Measurements from ENCODE around the gene UNKL. TPM values are rescaled to one million over a fixed set of nuclear protein-coding genes. Genes with fewer than 3 reads are reported as not detected.
A peak's percentile ranks its signal among the peaks of the same experiment; 100 is the strongest.

Gene UNKL
- total RNA-seq, 2 experiments from 2014 or later: 60.4 to 68.7 TPM

- ATAC-seq (ENCODE audit: low read depth) (no peak), DNase-seq (no peak)
- Mint-ChIP-seq H3K27ac (peak overlapping the region; percentile 85), H3K36me3 (no peaks in the 10 kb centered on the region), H3K4me1 (no peaks in the 10 kb centered on the region), H3K27me3 (no peaks in the 10 kb centered on the region), H3K4me3 (peak overlapping the region; percentile 71), H3K9me3 (no peaks in the 10 kb centered on the region)
- POLR2A ChIA-PET: interaction anchor here (1.2 to 3.0 kb wide), 2 partner anchors 11 to 104 kb away, joined by 3 to 18 read pairs; partner anchors contain the start of gene UQCC4
Observed at GRCh38 chr16:1431497-1432270, 17.2 kb upstream of the UNKL start.

DNA sequence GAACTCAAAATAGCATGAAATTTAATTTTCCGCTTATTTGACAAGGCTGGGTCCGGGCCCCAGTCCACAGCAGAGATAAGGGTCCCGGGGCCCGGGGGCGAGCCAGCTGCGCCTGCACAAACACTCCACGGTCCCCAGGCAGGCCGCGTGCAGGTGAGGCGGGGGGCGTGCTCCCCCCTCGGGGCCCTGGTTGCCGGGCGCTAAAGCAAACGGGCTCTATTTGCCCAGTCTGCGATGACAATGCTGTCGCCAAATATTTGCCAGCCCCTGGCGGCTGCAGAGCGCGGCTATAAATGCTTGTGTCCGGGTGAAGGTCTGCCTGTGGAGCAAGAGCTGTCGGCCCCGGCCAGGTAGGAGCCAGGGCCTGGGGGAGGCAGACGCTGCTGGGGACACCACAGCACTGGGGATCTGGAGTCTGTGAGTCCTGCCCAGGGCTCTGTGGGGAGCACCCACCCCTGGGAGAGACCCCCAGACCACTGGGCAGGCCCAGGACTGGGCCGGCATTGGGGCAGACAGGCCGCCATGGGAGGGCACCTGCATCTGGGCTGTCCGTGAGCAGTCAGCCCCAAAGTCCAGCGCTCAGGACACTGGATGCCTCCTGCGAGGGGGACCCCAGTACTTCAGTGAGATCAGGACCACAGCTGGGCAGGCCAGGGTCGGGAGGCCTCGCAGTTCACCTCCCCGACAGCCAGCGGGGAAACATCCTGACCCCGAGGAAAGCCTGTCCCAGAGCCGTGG, 16.4 kb upstream of the UNKL start, which contains the start of gene PERCC1:
TSS of gene PERCC1 (plus strand) at position 320 of the 738 bp plus-strand sequence. CDS start 1,516 bp downstream, outside the sequence.
- Mint-ChIP-seq H3K4me1 (no peaks in the 10 kb centered on the region), H3K36me3 (no peaks in the 10 kb centered on the region), H3K27me3 (no peaks in the 10 kb centered on the region), H3K4me3 (peak within 1 kb of the TSS; percentile 71), H3K27ac (peak within 1 kb of the TSS; percentile 85), H3K9me3 (no peaks in the 10 kb centered on the region)
- ATAC-seq (ENCODE audit: low read depth) (no peak), DNase-seq (no peak)
- POLR2A ChIA-PET: interaction anchor here (3.0 kb wide), 1 partner anchor 10 kb away, joined by 18 read pairs; the partner anchor contains the start of gene UQCC4

- no peaks in the 10 kb centered on the region for H3K36me3 Mint-ChIP-seq
- POLR2A ChIA-PET: no interaction called here
- H3K27ac Mint-ChIP-seq: no peak overlapping the region
- H3K27me3 Mint-ChIP-seq: no peaks in the 10 kb centered on the region
- H3K4me1 Mint-ChIP-seq: no peaks in the 10 kb centered on the region
- H3K4me3 Mint-ChIP-seq: no peak overlapping the region
- ATAC-seq (ENCODE audit: low read depth): no peak
- DNase-seq: no peak
- no peaks in the 10 kb centered on the region for H3K9me3 Mint-ChIP-seq
Observed at GRCh38 chr16:1430214-1430758, 15.8 kb upstream of the UNKL start.

- ATAC-seq (ENCODE audit: low read depth) (no peak), DNase-seq (no peak)
- H3K4me3 Mint-ChIP-seq: no peak overlapping the region
- POLR2A ChIA-PET: no interaction called here
- no peaks in the 10 kb centered on the region for H3K4me1 Mint-ChIP-seq
- H3K27ac Mint-ChIP-seq: no peak overlapping the region
- H3K27me3 Mint-ChIP-seq: no peaks in the 10 kb centered on the region
- H3K36me3 Mint-ChIP-seq: no peaks in the 10 kb centered on the region
- no peaks in the 10 kb centered on the region for H3K9me3 Mint-ChIP-seq
Observed at GRCh38 chr16:1429631-1430030, 15.1 kb upstream of the UNKL start.

DNA sequence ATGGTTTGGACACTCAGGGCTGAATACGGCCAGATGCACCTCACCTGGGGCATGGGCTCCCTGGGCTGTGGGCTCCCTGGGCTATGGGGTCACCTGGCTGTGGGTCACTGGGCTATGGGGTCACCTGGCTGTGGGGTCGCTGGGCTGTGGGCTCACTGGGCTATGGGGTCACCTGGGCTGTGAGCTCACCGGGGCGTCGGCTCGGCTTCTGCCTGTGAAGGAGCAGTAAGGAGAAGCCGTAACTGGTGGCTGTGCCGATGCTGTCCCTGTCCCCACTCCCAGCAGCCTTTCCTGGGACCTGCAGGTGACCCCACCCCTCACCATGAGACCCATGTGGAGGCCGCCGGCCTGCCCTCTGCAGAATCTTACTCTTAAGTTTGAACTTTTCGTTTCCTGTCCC, 14.5 kb upstream of the UNKL start:
- no peaks in the 10 kb centered on the region for H3K9me3 Mint-ChIP-seq
- no peaks in the 10 kb centered on the region for H3K27me3 Mint-ChIP-seq
- H3K27ac Mint-ChIP-seq: no peak overlapping the region
- no peaks in the 10 kb centered on the region for H3K4me1 Mint-ChIP-seq
- POLR2A ChIA-PET: interaction anchor here (0.7 to 0.8 kb wide), 2 partner anchors 9 to 182 kb away, joined by 3 to 4 read pairs; partner anchors contain the start of gene UQCC4
- no peak overlapping the region for H3K4me3 Mint-ChIP-seq
- no peak for ATAC-seq (ENCODE audit: low read depth)
- no peak for DNase-seq
- no peaks in the 10 kb centered on the region for H3K36me3 Mint-ChIP-seq

DNA sequence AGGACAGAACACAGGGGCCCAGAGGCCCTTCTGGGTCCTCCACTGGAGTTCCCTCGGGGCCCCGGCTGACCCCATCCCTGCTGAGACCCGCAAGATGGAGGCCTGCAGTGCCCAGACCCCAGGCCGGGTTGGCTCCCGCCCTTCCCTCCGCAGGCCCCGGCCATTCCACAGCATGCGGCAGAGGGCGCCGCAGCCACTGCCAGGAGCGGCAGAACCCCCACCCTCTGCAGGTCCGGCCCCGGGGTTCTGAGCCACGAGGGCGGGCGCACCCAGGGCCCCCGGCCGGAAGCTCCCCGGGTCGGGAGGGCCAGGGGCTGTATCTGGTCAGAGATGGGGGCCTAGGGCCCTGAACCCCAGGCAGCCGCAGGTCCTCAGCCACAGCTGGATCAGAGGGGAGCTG, 14.0 kb upstream of the UNKL start:
- ATAC-seq (ENCODE audit: low read depth) (peak; percentile 73), DNase-seq (peak; percentile 76)
- Mint-ChIP-seq H3K36me3 (no peaks in the 10 kb centered on the region), H3K9me3 (no peaks in the 10 kb centered on the region), H3K27ac (no peak overlapping the region), H3K4me3 (no peak overlapping the region), H3K27me3 (no peaks in the 10 kb centered on the region), H3K4me1 (no peaks in the 10 kb centered on the region)
- POLR2A ChIA-PET: interaction anchor here (0.7 to 0.9 kb wide), 3 partner anchors 8 to 277 kb away, joined by 3 to 4 read pairs (median 3); partner anchors contain the start of genes MAPK8IP3 and UQCC4

DNA sequence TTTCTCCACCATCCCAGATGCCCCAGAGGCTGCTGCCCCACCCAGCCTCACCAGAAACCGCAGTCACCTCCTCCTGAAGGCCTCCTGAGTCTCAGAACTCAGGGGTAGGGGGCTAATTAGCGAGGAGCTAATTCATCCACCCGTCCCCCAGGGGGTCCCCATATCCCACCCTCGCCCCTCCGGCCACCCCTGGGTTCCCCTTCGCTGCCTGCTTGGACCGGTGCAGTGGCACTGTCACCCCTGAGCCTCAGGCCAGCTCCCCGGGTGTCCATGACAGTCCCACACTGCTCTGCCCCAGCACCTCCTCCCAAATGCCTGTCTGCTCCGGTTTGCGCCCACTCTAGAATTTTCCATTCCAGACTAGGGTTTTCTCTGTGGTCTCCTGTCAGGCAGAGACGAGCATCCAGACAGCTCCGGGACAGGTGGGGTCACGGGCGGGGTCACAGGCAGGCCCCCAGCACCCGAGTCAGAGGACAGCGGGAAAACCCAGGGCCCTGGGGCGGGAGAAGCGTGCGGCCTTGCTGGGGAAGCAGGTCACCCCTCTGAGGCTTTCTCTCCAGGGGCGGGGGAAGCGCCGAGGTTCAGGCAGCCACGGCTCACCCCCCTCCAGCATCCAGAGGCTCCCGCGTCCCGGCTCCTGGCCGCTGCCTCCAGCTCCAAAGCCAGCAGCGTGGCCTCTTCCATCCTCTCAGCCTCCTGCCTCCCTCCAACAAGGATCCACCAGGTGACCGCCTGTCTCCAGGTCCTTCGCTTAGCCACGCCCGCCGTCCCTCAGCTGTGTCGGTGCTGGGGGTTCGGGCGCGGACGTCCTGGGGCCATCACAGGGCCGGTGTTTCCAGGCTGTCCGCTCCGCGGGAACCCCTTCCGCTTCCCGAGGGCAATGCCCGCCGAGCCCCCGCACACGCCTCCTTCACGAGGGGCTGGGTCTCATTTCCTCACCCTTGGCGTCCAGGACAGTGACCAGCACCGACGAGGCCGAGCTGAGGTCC, 13.3 kb upstream of the UNKL start:
- Mint-ChIP-seq H3K4me3 (no peak overlapping the region), H3K27me3 (no peaks in the 10 kb centered on the region)
- POLR2A ChIA-PET: interaction anchor here (0.9 kb wide), 1 partner anchor 278 kb away, joined by 3 read pairs; the partner anchor contains the start of gene MAPK8IP3

DNA sequence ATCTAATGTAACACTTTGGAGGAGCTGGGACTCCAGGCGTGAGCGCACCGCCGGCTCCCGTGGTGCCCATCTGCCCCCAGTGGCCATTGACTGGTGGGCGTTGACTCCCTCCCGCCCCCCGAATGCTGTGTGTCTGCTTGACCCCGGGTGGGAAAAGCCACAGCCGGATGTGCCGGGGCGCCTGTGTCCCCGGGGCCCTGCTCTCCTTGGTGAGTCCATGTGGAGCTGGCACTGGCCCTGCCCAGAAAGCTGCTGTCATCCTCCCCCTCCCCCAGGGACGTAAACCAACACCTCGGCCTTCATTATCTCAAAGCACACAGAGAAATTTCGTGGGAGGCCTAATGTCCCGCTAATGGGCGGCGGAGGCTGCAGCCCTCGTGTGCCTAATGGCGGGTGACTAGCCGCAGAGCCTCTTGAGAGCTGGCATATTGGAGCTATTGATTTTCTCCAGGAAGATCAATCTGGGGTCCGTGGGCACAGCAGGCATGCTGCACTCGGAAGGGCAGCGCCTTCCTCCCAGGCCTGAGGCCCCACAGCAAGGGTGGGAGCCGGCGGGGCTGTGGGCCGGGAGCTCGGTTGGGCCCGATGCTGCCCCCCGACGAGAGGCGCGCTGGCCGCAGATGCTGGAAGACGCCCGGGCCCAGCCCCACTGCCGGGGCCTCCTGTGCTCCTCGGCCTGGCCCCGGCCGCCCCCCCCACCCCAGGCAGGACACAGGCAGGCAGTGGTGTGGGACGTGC, 12.4 kb upstream of the UNKL start:
- Mint-ChIP-seq H3K27me3 (no peaks in the 10 kb centered on the region), H3K4me3 (no peak overlapping the region), H3K9me3 (no peaks in the 10 kb centered on the region), H3K4me1 (peaks cover 2% of the 10 kb centered on the region), H3K36me3 (no peaks in the 10 kb centered on the region), H3K27ac (no peak overlapping the region)
- no peak for DNase-seq
- POLR2A ChIA-PET: no interaction called here
- no peak for ATAC-seq (ENCODE audit: low read depth)

More for the DNA sequence above, 13.3 kb upstream of the UNKL start:
- Mint-ChIP-seq H3K36me3 (no peaks in the 10 kb centered on the region), H3K4me1 (no peaks in the 10 kb centered on the region), H3K9me3 (no peaks in the 10 kb centered on the region), H3K27ac (no peak overlapping the region)
- no peak for ATAC-seq (ENCODE audit: low read depth)
- no peak for DNase-seq

DNA sequence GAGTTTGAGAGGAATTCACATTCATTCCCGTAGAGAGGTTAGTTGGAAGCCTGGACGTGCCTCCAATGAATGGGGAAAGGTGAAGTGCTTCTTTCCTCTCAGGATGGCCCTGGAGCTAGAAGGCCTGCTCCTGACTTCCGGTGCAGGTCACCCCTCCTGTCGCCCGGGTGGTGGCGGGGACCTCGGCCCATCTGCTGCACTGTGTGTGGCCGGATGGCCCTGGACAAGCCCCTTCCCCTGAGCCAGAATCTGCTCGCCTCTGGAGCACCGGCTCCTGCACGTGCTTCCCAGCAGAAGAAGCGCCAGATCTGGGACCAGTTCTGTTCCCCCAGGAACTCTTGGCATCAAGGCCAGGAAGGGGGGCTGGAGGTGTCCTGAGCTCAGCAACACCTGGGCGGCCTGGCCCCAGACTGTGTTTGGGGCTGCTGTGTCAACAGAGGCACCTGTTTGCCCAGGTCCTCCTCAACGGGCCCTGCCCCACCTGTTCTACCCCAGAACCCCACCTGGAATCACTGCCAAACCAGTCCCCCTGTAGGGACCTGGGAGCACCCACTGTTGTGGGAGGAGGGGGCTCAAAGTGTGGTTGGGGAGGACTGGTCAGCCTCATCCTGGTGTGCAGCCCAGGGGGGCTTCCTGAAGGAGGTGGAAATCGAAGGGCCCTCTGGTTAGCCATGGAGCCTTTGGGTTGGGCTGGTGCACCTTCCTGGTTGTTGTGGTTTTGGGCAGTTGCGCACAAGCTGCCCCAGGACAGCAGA, 11.3 kb upstream of the UNKL start:
- no peak for ATAC-seq (ENCODE audit: low read depth)
- POLR2A ChIA-PET: no interaction called here

DNA sequence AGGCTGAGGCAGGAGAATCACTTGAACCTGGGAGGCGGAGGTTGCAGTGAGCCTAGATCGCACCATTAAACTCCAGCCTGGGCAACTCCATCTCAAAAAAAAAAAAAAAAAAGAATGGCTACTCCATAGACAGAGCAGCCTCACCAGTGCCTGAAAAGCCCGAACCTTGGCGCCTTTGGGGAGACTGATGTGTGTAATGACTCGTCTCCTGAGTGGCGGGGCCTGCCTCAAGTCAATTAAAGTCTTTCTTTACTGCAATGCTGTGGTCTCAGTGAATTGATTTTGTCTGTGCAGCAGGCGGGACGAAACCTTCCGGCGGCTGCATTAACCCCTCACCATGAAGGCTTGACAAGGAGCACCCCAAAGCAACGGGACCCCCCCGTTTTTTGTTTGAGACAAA, 9.5 kb upstream of the UNKL start:
- Mint-ChIP-seq H3K27ac (no peak overlapping the region), H3K4me1 (peaks cover 8% of the 10 kb centered on the region), H3K9me3 (no peaks in the 10 kb centered on the region), H3K4me3 (no peak overlapping the region), H3K36me3 (peaks cover 1% of the 10 kb centered on the region), H3K27me3 (no peaks in the 10 kb centered on the region)
- DNase-seq (no peak), ATAC-seq (ENCODE audit: low read depth) (no peak)
- POLR2A ChIA-PET: no interaction called here

More for the DNA sequence above, 11.3 kb upstream of the UNKL start:
- Mint-ChIP-seq H3K4me3 (no peak overlapping the region), H3K9me3 (no peaks in the 10 kb centered on the region), H3K27me3 (no peaks in the 10 kb centered on the region), H3K4me1 (peaks cover 6% of the 10 kb centered on the region), H3K27ac (no peak overlapping the region), H3K36me3 (peaks cover 1% of the 10 kb centered on the region)
- no peak for DNase-seq

- DNase-seq (no peak), ATAC-seq (ENCODE audit: low read depth) (no peak)
- Mint-ChIP-seq H3K9me3 (no peaks in the 10 kb centered on the region), H3K4me3 (peak overlapping the region; percentile 86), H3K27ac (peak overlapping the region; percentile 98), H3K27me3 (no peaks in the 10 kb centered on the region), H3K36me3 (peaks cover 1% of the 10 kb centered on the region), H3K4me1 (peaks cover 12% of the 10 kb centered on the region)
- POLR2A ChIA-PET: interaction anchor here (1.3 to 2.5 kb wide), 3 partner anchors 11 to 284 kb away, joined by 3 to 18 read pairs (median 14); partner anchors contain the start of gene MAPK8IP3
Observed at GRCh38 chr16:1422076-1422475, 7.6 kb upstream of the UNKL start.

Data from activated naive CD8-positive, alpha-beta T cell treated with anti-CD3 and anti-CD28 coated beads, Interleukin-2, amount 10 ng/mL, durations not matched to agents 7 days and 5 days (primary cell).